H9 (cell line): ENCODE measurements around the gene TTC12. TPM values are rescaled to one million over a fixed set of nuclear protein-coding genes. Genes with fewer than 3 reads are reported as not detected.

Source experiments
- DNase-seq: peaks from one replicate; pipeline ENCODE4 v3.0.0-alpha.2; 2017
- H2AFZ ChIP-seq: one replicate; pipeline ENCODE4 v1.6.1; 2013; ENCODE audit warnings: mild to moderate bottlenecking, low read length, control low read depth, moderate library complexity
- H2AK5ac ChIP-seq: 2 replicates; pipeline ENCODE4 v1.6.1; 2013; ENCODE audit warnings: low read length, control low read depth, mixed read lengths; ENCODE audit not compliant: insufficient read length
- H2BK120ac ChIP-seq: one replicate; pipeline ENCODE4 v1.6.1; 2013; ENCODE audit warnings: low read depth, mild to moderate bottlenecking, low read length, control low read depth, inconsistent platforms; ENCODE audit not compliant: poor library complexity, severe bottlenecking
- H2BK12ac ChIP-seq: 2 replicates; pipeline ENCODE4 v1.6.1; 2013; ENCODE audit warnings: low read length, control low read depth, mixed read lengths, low read depth; ENCODE audit not compliant: insufficient read length
- H2BK15ac ChIP-seq: 2 replicates; pipeline ENCODE4 v1.6.1; 2013; ENCODE audit warnings: low read depth, low read length, control low read depth
- H2BK20ac ChIP-seq: one replicate; pipeline ENCODE4 v1.6.1; 2013; ENCODE audit warnings: low read depth, mild to moderate bottlenecking, low read length, control low read depth, inconsistent platforms; ENCODE audit not compliant: poor library complexity, severe bottlenecking
- H2BK5ac ChIP-seq: 2 replicates; pipeline ENCODE4 v1.6.1; 2013; ENCODE audit warnings: low read length, control low read depth, mixed read lengths; ENCODE audit not compliant: insufficient read length
- H3K14ac ChIP-seq: 2 replicates; pipeline ENCODE4 v1.6.1; 2013; ENCODE audit warnings: low read length, control low read depth; ENCODE audit not compliant: insufficient read depth
- H3K18ac ChIP-seq: 2 replicates; pipeline ENCODE4 v1.6.1; 2013; ENCODE audit warnings: low read depth, mild to moderate bottlenecking, mixed read lengths, low read length, control low read depth; ENCODE audit not compliant: insufficient read length
- H3K23ac ChIP-seq: 2 replicates; pipeline ENCODE4 v1.6.1; 2013; ENCODE audit warnings: low read length, control low read depth, mixed read lengths, low read depth; ENCODE audit not compliant: insufficient read length
- H3K23me2 ChIP-seq: 2 replicates; pipeline ENCODE4 v1.6.1; 2013; ENCODE audit warnings: low read depth, mild to moderate bottlenecking, mixed read lengths, low read length, control low read depth; ENCODE audit not compliant: insufficient read length, poor library complexity, severe bottlenecking
- H3K27ac ChIP-seq: 2 replicates; pipeline ENCODE4 v1.5.1; 2013; ENCODE audit warnings: low read length, control low read depth, mixed read lengths, low read depth; ENCODE audit not compliant: insufficient read length
- H3K27me3 ChIP-seq: 2 replicates; pipeline ENCODE4 v1.6.1; 2013; ENCODE audit warnings: low read length, control low read depth, inconsistent platforms; ENCODE audit not compliant: insufficient read depth
- H3K4ac ChIP-seq: 2 replicates; pipeline ENCODE4 v1.6.1; 2013; ENCODE audit warnings: low read depth, mild to moderate bottlenecking, control low read depth, inconsistent platforms, low read length, moderate library complexity
- H3K4me1 ChIP-seq: 2 replicates; pipeline ENCODE4 v1.6.1; 2013; ENCODE audit warnings: low read length, control low read depth, inconsistent platforms; ENCODE audit not compliant: insufficient read depth
- H3K4me2 ChIP-seq: 2 replicates; pipeline ENCODE4 v1.6.1; 2013; ENCODE audit warnings: low read length, control low read depth, mixed read lengths; ENCODE audit not compliant: insufficient read length, insufficient read depth
- H3K56ac ChIP-seq: 2 replicates; pipeline ENCODE4 v1.6.1; 2013; ENCODE audit warnings: low read depth, mild to moderate bottlenecking, mixed read lengths, low read length, control low read depth; ENCODE audit not compliant: insufficient read length
- H3K79me1 ChIP-seq: 2 replicates; pipeline ENCODE4 v1.6.1; 2013; ENCODE audit warnings: low read depth, mild to moderate bottlenecking, moderate library complexity, low read length, control low read depth, inconsistent platforms; ENCODE audit not compliant: insufficient read depth, poor library complexity, severe bottlenecking
- H3K79me2 ChIP-seq: 2 replicates; pipeline ENCODE4 v1.6.1; 2013; ENCODE audit warnings: low read length, control low read depth, inconsistent platforms; ENCODE audit not compliant: insufficient read depth
- H3K9ac ChIP-seq: 2 replicates; pipeline ENCODE4 v1.6.1; 2013; ENCODE audit warnings: low read length, control low read depth, mixed read lengths; ENCODE audit not compliant: insufficient read length; ENCODE audit errors: extremely low read depth
- H3K9me3 ChIP-seq: one replicate; pipeline ENCODE4 v1.6.1; 2013; ENCODE audit warnings: low read depth, low read length, inconsistent platforms; ENCODE audit not compliant: control insufficient read depth
- H3T11ph ChIP-seq: one replicate; pipeline ENCODE4 v1.6.1; 2013; ENCODE audit warnings: mild to moderate bottlenecking, low read length, control low read depth, inconsistent platforms
- H4K20me1 ChIP-seq: one replicate; pipeline ENCODE4 v1.6.1; 2013; ENCODE audit not compliant: control insufficient read depth, insufficient read length, insufficient read depth
- H4K5ac ChIP-seq: 2 replicates; pipeline ENCODE4 v1.6.1; 2013; ENCODE audit warnings: low read depth, mild to moderate bottlenecking, mixed read lengths, low read length, control low read depth; ENCODE audit not compliant: insufficient read length
- H4K8ac ChIP-seq: replicated peaks from 2 replicates; pipeline ENCODE4 v1.6.1; 2013; ENCODE audit warnings: low read length, control low read depth, mixed read lengths, low read depth; ENCODE audit not compliant: insufficient read length
- H4K91ac ChIP-seq: 2 replicates; pipeline ENCODE4 v1.6.1; 2013; ENCODE audit warnings: low read depth, mild to moderate bottlenecking, moderate library complexity, mixed read lengths, low read length, control low read depth; ENCODE audit not compliant: insufficient read length
- H3K27ac Mint-ChIP-seq, 3 experiments: 2 replicates in 2 of 3; 3 replicates in 1 of 3; pipeline ENCODE4 v1.8.0; 2020 to 2021; ENCODE audit warnings: mixed read lengths in 3 of 3, mild to moderate bottlenecking in 1 of 3, moderate library complexity in 1 of 3
- H3K27me3 Mint-ChIP-seq: 2 replicates; pipeline ENCODE4 v1.8.0; 2021; ENCODE audit warnings: low read depth, mild to moderate bottlenecking, moderate library complexity, mixed read lengths
- H3K36me3 Mint-ChIP-seq, 3 experiments: 2 replicates in 2 of 3; 3 replicates in 1 of 3; pipeline ENCODE4 v1.8.0; 2020 to 2021; ENCODE audit warnings: low read depth in 3 of 3, mixed read lengths in 3 of 3; ENCODE audit not compliant: insufficient read depth in 1 of 3
- H3K4me1 Mint-ChIP-seq, 2 experiments: 2 replicates each; pipeline ENCODE4 v1.8.0; 2020; ENCODE audit warnings: mixed read lengths in 2 of 2
- H3K4me3 Mint-ChIP-seq, 2 experiments: 2 replicates in 1 of 2; 3 replicates in 1 of 2; pipeline ENCODE4 v1.8.0; 2020 to 2021; ENCODE audit warnings: mild to moderate bottlenecking in 2 of 2, mixed read lengths in 2 of 2, moderate library complexity in 1 of 2
- H3K9me3 Mint-ChIP-seq, 2 experiments: 2 replicates in 1 of 2; 3 replicates in 1 of 2; pipeline ENCODE4 v1.8.0; 2020; ENCODE audit warnings: mild to moderate bottlenecking in 2 of 2, mixed read lengths in 2 of 2, moderate library complexity in 1 of 2
- WGBS: extraction: QIAGEN DNeasy Blood & Tissue Kit; methylation state at CpG from one replicate; pipeline ENCODE4 v1.1.7; 2013; ENCODE audit warnings: missing lambda C conversion rate, low lambda C conversion rate, mixed read lengths; ENCODE audit not compliant: insufficient read length; ENCODE audit errors: extremely low coverage; 5-methylcytosine and 5-hydroxymethylcytosine counted together
- total RNA-seq: library from RNA; stranded (reverse); gene quantifications from 2 replicates; pipeline ENCODE4 v1.2.1, GENCODE V29; 2021
- TF ChIP-seq, protein P1 (sequence below): fragments of 200-600 bp; sonication (generic); conservative IDR thresholded peaks from 3 replicates; pipeline ENCODE4 v1.8.0; 2021; ENCODE audit warnings: antibody characterized with exemption, mild to moderate bottlenecking

The TTC12 gene
- total RNA-seq, 1 experiment from 2014 or later: 8.3 TPM

DNA sequence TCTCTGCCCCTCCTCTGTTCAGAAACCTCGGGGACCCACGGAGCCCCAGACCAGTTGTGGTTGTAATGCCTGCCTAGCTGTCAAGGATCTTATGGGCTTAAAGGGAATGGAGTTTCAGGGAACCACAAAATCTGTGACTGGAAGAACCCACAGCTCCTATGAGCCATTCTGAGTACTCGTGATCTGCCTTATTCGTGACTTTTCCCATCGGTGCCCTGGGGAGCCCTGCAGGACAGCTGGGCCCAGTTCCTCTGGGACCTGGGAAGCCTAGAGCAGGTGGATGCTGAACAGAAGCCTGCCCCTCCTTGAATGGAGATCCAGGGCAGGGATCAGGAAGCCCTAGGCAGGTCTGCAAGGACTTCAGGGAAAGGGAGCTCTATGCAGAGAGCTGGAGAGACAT is 42.1 kb upstream of the TTC12 start:
- no peaks in the 10 kb centered on the region for H3K27me3 ChIP-seq

More for the DNA sequence above, 42.1 kb upstream of the TTC12 start:
- Histone ChIP-seq H3K4me1 (no peaks in the 10 kb centered on the region), H2BK12ac (no peak overlapping the region), H3K79me2 (no peaks in the 10 kb centered on the region), H3T11ph (no peak overlapping the region), H3K4me2 (no peak overlapping the region), H3K79me1 (no peaks in the 10 kb centered on the region), H2BK120ac (no peak overlapping the region), H3K14ac (no peak overlapping the region), H2AFZ (no peak overlapping the region), H2BK15ac (no peak overlapping the region), H3K56ac (no peak overlapping the region), H3K18ac (no peak overlapping the region), H4K8ac (no peak overlapping the region), H3K4ac (no peak overlapping the region), H2AK5ac (no peak overlapping the region), H3K9me3 (no peaks in the 10 kb centered on the region), H3K23me2 (no peaks in the 10 kb centered on the region), H4K5ac (no peak overlapping the region), H4K20me1 (no peaks in the 10 kb centered on the region), H3K27ac (no peak overlapping the region), H2BK5ac (no peak overlapping the region), H4K91ac (no peak overlapping the region), H2BK20ac (no peak overlapping the region), H3K23ac (no peak overlapping the region), H3K9ac (no peak overlapping the region)
- peaks cover under 1 to 4% of the 10 kb centered on the region in 2 experiments; a peak in 1 of 4 replicates for H3K4me1 Mint-ChIP-seq
- H3K4me3 Mint-ChIP-seq: no peak overlapping the region
- no CpG with 5 or more reads among the region's 5 CpGs for WGBS
- no peaks in the 10 kb centered on the region for H3K36me3 Mint-ChIP-seq
- TF ChIP-seq, protein P1, sequence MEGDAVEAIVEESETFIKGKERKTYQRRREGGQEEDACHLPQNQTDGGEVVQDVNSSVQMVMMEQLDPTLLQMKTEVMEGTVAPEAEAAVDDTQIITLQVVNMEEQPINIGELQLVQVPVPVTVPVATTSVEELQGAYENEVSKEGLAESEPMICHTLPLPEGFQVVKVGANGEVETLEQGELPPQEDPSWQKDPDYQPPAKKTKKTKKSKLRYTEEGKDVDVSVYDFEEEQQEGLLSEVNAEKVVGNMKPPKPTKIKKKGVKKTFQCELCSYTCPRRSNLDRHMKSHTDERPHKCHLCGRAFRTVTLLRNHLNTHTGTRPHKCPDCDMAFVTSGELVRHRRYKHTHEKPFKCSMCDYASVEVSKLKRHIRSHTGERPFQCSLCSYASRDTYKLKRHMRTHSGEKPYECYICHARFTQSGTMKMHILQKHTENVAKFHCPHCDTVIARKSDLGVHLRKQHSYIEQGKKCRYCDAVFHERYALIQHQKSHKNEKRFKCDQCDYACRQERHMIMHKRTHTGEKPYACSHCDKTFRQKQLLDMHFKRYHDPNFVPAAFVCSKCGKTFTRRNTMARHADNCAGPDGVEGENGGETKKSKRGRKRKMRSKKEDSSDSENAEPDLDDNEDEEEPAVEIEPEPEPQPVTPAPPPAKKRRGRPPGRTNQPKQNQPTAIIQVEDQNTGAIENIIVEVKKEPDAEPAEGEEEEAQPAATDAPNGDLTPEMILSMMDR: no peak
- H3K27ac Mint-ChIP-seq: no peak overlapping the region
- no peaks in the 10 kb centered on the region; the same call in 1 of the 2 replicates for H3K27me3 Mint-ChIP-seq
- H3K9me3 Mint-ChIP-seq: no peaks in the 10 kb centered on the region
- no peak for DNase-seq
